GM23338 (cell line): ENCODE data around the gene TXNDC12. TPM values are rescaled to one million over a fixed set of nuclear protein-coding genes. Genes with fewer than 3 reads are reported as not detected.

Experiments
- ATAC-seq: fragments of 200-7000 bp; cut with Tn5 transposase; 3 replicates; pipeline ENCODE4 v1.9.1; 2020
- DNase-seq: peaks from one replicate; pipeline ENCODE4 v3.0.0-alpha.2; 2015; ENCODE audit warnings: low spot score
- H2AFZ ChIP-seq: fragments of 200-600 bp; sonication (generic); 2 replicates; pipeline ENCODE4 v1.8.0; 2016; ENCODE audit warnings: antibody characterized with exemption, mild to moderate bottlenecking, moderate library complexity
- H3F3A ChIP-seq: fragments of 200-600 bp; sonication (generic); replicated peaks from 2 replicates; pipeline ENCODE4 v1.8.0; 2017; ENCODE audit warnings: antibody characterized with exemption, mixed run types, low read depth
- H3K27ac ChIP-seq: fragments of 200-600 bp; sonication (generic); 2 replicates; pipeline ENCODE4 v1.6.1; 2016; ENCODE audit warnings: low read depth
- H3K27me3 ChIP-seq: fragments of 200-600 bp; sonication (generic); 2 replicates; pipeline ENCODE4 v1.8.0; 2016; ENCODE audit warnings: mild to moderate bottlenecking, mixed run types, moderate library complexity; ENCODE audit not compliant: insufficient read depth
- H3K36me3 ChIP-seq: fragments of 200-600 bp; sonication (generic); 2 replicates; pipeline ENCODE4 v1.8.0; 2016; ENCODE audit warnings: mild to moderate bottlenecking; ENCODE audit not compliant: insufficient read depth
- H3K4me1 ChIP-seq: fragments of 200-600 bp; sonication (generic); 2 replicates; pipeline ENCODE4 v1.8.0; 2016; ENCODE audit warnings: mild to moderate bottlenecking, moderate library complexity; ENCODE audit not compliant: insufficient read depth
- H3K4me2 ChIP-seq: fragments of 200-600 bp; sonication (generic); 2 replicates; pipeline ENCODE4 v1.7.1; 2017; ENCODE audit warnings: mixed run types
- H3K4me3 ChIP-seq: fragments of 200-600 bp; sonication (generic); 2 replicates; pipeline ENCODE4 v1.6.1; 2016; ENCODE audit warnings: mixed run types
- H3K79me2 ChIP-seq: fragments of 200-600 bp; sonication (generic); replicated peaks from 2 replicates; pipeline ENCODE4 v1.8.0; 2017; ENCODE audit warnings: mild to moderate bottlenecking; ENCODE audit not compliant: insufficient read depth
- H3K9me2 ChIP-seq: fragments of 200-600 bp; sonication (generic); 2 replicates; pipeline ENCODE4 v1.8.0; 2017; ENCODE audit not compliant: insufficient read depth
- H4K20me1 ChIP-seq: fragments of 200-600 bp; sonication (generic); replicated peaks from 2 replicates; pipeline ENCODE4 v1.8.0; 2017; ENCODE audit warnings: mild to moderate bottlenecking; ENCODE audit not compliant: insufficient read depth
- H3K27ac Mint-ChIP-seq: 2 replicates; pipeline ENCODE4 v1.8.0; 2020; ENCODE audit warnings: inconsistent platforms, mild to moderate bottlenecking, moderate library complexity, mixed read lengths
- H3K27me3 Mint-ChIP-seq: 3 replicates; pipeline ENCODE4 v1.8.0; 2022; ENCODE audit warnings: low read depth, mild to moderate bottlenecking, moderate library complexity, mixed read lengths, inconsistent platforms; ENCODE audit not compliant: insufficient read depth, poor library complexity
- H3K36me3 Mint-ChIP-seq: 3 replicates; pipeline ENCODE4 v1.8.0; 2021; ENCODE audit warnings: low read depth, mild to moderate bottlenecking, inconsistent platforms, moderate library complexity, mixed read lengths
- H3K4me1 Mint-ChIP-seq: 3 replicates; pipeline ENCODE4 v1.8.0; 2020; ENCODE audit warnings: mild to moderate bottlenecking, inconsistent platforms, mixed read lengths
- H3K4me3 Mint-ChIP-seq: 3 replicates; pipeline ENCODE4 v1.8.0; 2021; ENCODE audit warnings: moderate library complexity, mild to moderate bottlenecking, inconsistent platforms, mixed read lengths
- H3K9me3 Mint-ChIP-seq: 3 replicates; pipeline ENCODE4 v1.8.0; 2020; ENCODE audit warnings: moderate library complexity, mild to moderate bottlenecking, inconsistent platforms, mixed read lengths
- CREB1 ChIP-seq: fragments of 250-450 bp; sonication (Bioruptor Pico); IDR thresholded peaks from 2 replicates; pipeline ENCODE4 v1.5.0; 2020; ENCODE audit warnings: low read depth, mild to moderate bottlenecking, moderate library complexity
- CTCF ChIP-seq, 2 experiments: fragments of 200-600 bp in 1 of 2; sonication (generic) in 1 of 2; conservative IDR thresholded peaks; 2 replicates each; pipeline versions ENCODE4 v1.5.1 to v1.6.1; 2016 to 2017; ENCODE audit warnings: antibody characterized with exemption in 2 of 2, low read depth in 2 of 2, mild to moderate bottlenecking in 2 of 2, moderate library complexity in 1 of 2
- EZH2phosphoT487 ChIP-seq: fragments of 200-600 bp; sonication (generic); IDR thresholded peaks from one replicate; pipeline ENCODE4 v1.8.1; 2018; ENCODE audit warnings: antibody characterized with exemption; ENCODE audit not compliant: unreplicated experiment
- JUNB ChIP-seq: IDR thresholded peaks from one replicate; pipeline ENCODE4 v1.6.1; 2016; ENCODE audit warnings: antibody characterized with exemption; ENCODE audit not compliant: unreplicated experiment
- POLR2AphosphoS5 ChIP-seq: IDR thresholded peaks from 2 replicates; pipeline ENCODE4 v1.6.1; 2016; ENCODE audit warnings: antibody characterized with exemption, low read depth
- ZNF331 ChIP-seq: fragments of 250-450 bp; sonication (Bioruptor Pico); IDR thresholded peaks from 2 replicates; pipeline ENCODE4 v1.5.0; 2020; ENCODE audit warnings: low read depth, mild to moderate bottlenecking, moderate library complexity
- polyA plus RNA-seq: library from polyadenylated mRNA; unstranded; fragments of >200 nt; fragmentation: Nextera tagmentation; extraction: Ambion mirVana; gene quantifications from 2 replicates; pipeline ENCODE4 v1.2.1, GENCODE V29; 2016
- total RNA-seq: library from RNA; depleted of rRNA; stranded (reverse); fragments of >200 nt; shearing (Covaris generic); gene quantifications from 2 replicates; pipeline ENCODE4 v1.2.3, GENCODE V29; 2014
- TF ChIP-seq, protein P1 (sequence below): fragments of 250-450 bp; sonication (Bioruptor Pico); IDR thresholded peaks from 2 replicates; pipeline ENCODE4 v1.5.0; 2020; ENCODE audit warnings: mild to moderate bottlenecking, moderate library complexity
- TF ChIP-seq, protein P2 (sequence below): IDR thresholded peaks from 2 replicates; pipeline ENCODE4 v1.6.1; 2016; ENCODE audit warnings: antibody characterized with exemption
- TF ChIP-seq, protein P3 (sequence below): IDR thresholded peaks from one replicate; pipeline ENCODE4 v1.6.1; 2018; ENCODE audit warnings: antibody characterized with exemption; ENCODE audit not compliant: unreplicated experiment

TXNDC12 gene
- total and polyA plus RNA-seq, 2 experiments from 2014 or later = 68.9 to 88.2 TPM

GRCh38 chr1:52056163-52056936 lies 1.4 kb upstream of the TXNDC12 start, which contains the start of gene BTF3L4:
Gene BTF3L4 (plus strand): TSS chr1:52056295. CDS start chr1:52059848, 3,553 bp downstream.
- peaks cover 20% of the 10 kb centered on the region for H3K4me1 ChIP-seq
- Mint-ChIP-seq H3K36me3 (peaks cover 51% of the 10 kb centered on the region), H3K4me3 (peak within 1 kb of the TSS; percentile 98), H3K9me3 (no peaks in the 10 kb centered on the region), H3K4me1 (peaks cover 24% of the 10 kb centered on the region), H3K27ac (peak within 1 kb of the TSS; percentile 100), H3K27me3 (peaks cover 9% of the 10 kb centered on the region)
- H3K4me3 ChIP-seq = peak within 1 kb of the TSS; percentile 83
- H3K27me3 ChIP-seq = no peaks in the 10 kb centered on the region
- no peaks in the 10 kb centered on the region; the same call in 1 of the 2 replicates for H3F3A ChIP-seq
- peaks cover 14% of the 10 kb centered on the region; the same call in 1 of the 2 replicates for H4K20me1 ChIP-seq
- H3K36me3 ChIP-seq = peaks cover 15% of the 10 kb centered on the region
- peak; percentile 91 for TF ChIP-seq POLR2AphosphoS5
- TF ChIP-seq CREB1 (CRISPR knock-in tag) = no peak
- TF ChIP-seq, protein P1, sequence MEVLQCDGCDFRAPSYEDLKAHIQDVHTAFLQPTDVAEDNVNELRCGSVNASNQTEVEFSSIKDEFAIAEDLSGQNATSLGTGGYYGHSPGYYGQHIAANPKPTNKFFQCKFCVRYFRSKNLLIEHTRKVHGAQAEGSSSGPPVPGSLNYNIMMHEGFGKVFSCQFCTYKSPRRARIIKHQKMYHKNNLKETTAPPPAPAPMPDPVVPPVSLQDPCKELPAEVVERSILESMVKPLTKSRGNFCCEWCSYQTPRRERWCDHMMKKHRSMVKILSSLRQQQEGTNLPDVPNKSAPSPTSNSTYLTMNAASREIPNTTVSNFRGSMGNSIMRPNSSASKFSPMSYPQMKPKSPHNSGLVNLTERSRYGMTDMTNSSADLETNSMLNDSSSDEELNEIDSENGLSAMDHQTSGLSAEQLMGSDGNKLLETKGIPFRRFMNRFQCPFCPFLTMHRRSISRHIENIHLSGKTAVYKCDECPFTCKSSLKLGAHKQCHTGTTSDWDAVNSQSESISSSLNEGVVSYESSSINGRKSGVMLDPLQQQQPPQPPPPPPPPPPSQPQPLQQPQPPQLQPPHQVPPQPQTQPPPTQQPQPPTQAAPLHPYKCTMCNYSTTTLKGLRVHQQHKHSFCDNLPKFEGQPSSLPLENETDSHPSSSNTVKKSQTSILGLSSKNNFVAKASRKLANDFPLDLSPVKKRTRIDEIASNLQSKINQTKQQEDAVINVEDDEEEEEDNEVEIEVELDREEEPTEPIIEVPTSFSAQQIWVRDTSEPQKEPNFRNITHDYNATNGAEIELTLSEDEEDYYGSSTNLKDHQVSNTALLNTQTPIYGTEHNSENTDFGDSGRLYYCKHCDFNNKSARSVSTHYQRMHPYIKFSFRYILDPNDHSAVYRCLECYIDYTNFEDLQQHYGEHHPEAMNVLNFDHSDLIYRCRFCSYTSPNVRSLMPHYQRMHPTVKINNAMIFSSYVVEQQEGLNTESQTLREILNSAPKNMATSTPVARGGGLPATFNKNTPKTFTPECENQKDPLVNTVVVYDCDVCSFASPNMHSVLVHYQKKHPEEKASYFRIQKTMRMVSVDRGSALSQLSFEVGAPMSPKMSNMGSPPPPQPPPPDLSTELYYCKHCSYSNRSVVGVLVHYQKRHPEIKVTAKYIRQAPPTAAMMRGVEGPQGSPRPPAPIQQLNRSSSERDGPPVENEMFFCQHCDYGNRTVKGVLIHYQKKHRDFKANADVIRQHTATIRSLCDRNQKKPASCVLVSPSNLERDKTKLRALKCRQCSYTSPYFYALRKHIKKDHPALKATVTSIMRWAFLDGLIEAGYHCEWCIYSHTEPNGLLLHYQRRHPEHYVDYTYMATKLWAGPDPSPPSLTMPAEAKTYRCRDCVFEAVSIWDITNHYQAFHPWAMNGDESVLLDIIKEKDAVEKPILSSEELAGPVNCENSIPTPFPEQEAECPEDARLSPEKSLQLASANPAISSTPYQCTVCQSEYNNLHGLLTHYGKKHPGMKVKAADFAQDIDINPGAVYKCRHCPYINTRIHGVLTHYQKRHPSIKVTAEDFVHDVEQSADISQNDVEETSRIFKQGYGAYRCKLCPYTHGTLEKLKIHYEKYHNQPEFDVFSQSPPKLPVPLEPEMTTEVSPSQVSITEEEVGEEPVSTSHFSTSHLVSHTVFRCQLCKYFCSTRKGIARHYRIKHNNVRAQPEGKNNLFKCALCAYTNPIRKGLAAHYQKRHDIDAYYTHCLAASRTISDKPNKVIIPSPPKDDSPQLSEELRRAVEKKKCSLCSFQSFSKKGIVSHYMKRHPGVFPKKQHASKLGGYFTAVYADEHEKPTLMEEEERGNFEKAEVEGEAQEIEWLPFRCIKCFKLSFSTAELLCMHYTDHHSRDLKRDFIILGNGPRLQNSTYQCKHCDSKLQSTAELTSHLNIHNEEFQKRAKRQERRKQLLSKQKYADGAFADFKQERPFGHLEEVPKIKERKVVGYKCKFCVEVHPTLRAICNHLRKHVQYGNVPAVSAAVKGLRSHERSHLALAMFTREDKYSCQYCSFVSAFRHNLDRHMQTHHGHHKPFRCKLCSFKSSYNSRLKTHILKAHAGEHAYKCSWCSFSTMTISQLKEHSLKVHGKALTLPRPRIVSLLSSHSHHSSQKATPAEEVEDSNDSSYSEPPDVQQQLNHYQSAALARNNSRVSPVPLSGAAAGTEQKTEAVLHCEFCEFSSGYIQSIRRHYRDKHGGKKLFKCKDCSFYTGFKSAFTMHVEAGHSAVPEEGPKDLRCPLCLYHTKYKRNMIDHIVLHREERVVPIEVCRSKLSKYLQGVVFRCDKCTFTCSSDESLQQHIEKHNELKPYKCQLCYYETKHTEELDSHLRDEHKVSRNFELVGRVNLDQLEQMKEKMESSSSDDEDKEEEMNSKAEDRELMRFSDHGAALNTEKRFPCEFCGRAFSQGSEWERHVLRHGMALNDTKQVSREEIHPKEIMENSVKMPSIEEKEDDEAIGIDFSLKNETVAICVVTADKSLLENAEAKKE (CRISPR knock-in tag) = no peak
- no peak for TF ChIP-seq EZH2phosphoT487
- no peak for TF ChIP-seq ZNF331 (CRISPR knock-in tag)
- TF ChIP-seq, protein P2, sequence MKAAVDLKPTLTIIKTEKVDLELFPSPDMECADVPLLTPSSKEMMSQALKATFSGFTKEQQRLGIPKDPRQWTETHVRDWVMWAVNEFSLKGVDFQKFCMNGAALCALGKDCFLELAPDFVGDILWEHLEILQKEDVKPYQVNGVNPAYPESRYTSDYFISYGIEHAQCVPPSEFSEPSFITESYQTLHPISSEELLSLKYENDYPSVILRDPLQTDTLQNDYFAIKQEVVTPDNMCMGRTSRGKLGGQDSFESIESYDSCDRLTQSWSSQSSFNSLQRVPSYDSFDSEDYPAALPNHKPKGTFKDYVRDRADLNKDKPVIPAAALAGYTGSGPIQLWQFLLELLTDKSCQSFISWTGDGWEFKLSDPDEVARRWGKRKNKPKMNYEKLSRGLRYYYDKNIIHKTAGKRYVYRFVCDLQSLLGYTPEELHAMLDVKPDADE = peak; percentile 42; the same call in 1 of the 2 replicates
- no peak for TF ChIP-seq JUNB
- TF ChIP-seq, protein P3, sequence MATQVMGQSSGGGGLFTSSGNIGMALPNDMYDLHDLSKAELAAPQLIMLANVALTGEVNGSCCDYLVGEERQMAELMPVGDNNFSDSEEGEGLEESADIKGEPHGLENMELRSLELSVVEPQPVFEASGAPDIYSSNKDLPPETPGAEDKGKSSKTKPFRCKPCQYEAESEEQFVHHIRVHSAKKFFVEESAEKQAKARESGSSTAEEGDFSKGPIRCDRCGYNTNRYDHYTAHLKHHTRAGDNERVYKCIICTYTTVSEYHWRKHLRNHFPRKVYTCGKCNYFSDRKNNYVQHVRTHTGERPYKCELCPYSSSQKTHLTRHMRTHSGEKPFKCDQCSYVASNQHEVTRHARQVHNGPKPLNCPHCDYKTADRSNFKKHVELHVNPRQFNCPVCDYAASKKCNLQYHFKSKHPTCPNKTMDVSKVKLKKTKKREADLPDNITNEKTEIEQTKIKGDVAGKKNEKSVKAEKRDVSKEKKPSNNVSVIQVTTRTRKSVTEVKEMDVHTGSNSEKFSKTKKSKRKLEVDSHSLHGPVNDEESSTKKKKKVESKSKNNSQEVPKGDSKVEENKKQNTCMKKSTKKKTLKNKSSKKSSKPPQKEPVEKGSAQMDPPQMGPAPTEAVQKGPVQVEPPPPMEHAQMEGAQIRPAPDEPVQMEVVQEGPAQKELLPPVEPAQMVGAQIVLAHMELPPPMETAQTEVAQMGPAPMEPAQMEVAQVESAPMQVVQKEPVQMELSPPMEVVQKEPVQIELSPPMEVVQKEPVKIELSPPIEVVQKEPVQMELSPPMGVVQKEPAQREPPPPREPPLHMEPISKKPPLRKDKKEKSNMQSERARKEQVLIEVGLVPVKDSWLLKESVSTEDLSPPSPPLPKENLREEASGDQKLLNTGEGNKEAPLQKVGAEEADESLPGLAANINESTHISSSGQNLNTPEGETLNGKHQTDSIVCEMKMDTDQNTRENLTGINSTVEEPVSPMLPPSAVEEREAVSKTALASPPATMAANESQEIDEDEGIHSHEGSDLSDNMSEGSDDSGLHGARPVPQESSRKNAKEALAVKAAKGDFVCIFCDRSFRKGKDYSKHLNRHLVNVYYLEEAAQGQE = no peak
- no peak for TF ChIP-seq CTCF (conservative IDR thresholded peaks at IDR 0.05; ENCODE audit: low read depth in 2 of 2)
- no peaks in the 10 kb centered on the region for H3K9me2 ChIP-seq
- H2AFZ ChIP-seq = no peak within 1 kb of the TSS; the same call in 1 of the 2 replicates
- H3K4me2 ChIP-seq = peak within 1 kb of the TSS; percentile 92
- ATAC-seq = peak; percentile 90
- peak within 1 kb of the TSS; percentile 99 for H3K27ac ChIP-seq
- DNase-seq = peak; percentile 98
- peaks cover 84% of the 10 kb centered on the region for H3K79me2 ChIP-seq
